Endothelial cell of umbilical vein (primary cell): ENCODE data around the gene AZU1. TPM values are rescaled to one million over a fixed set of nuclear protein-coding genes. Genes with fewer than 3 reads are reported as not detected.

Source experiments
- BruUV-seq: library from RNA; stranded (reverse); fragments of 400-500 nt; replicated peaks from 2 replicates; lab custom pipeline; 2021; lab: Mats Ljungman, UMichigan
- CTCF ChIA-PET: fragments of 300-600, 350-600 bp; sonication (Branson Sonifier 250); formaldehyde crosslinking; loops from one replicate; lab custom pipeline; 2021; ENCODE audit warnings: antibody characterized with exemption, inconsistent platforms; lab: Charles Lee
- POLR2A ChIA-PET: fragments of 300-600, 350-600 bp; sonication (Branson Sonifier 250); formaldehyde crosslinking; loops from one replicate; lab custom pipeline; 2021; ENCODE audit warnings: antibody characterized with exemption, inconsistent platforms; lab: Charles Lee
- DNase-seq: peaks from one replicate; pipeline ENCODE4 v3.0.0-alpha.2; 2011; ENCODE audit warnings: low read depth, low spot score
- FAIRE-seq: peaks from 2 replicates; lab custom pipeline; 2011; peaks lifted over from hg19 to GRCh38; lab: Jason Lieb, UNC
- H2AFZ ChIP-seq: 2 replicates; pipeline ENCODE4 v1.6.0; 2012; ENCODE audit warnings: low read depth, low read length, control low read depth, inconsistent platforms
- H3K27ac ChIP-seq: 2 replicates; pipeline ENCODE4 v1.5.1; 2011; ENCODE audit warnings: low read depth, mild to moderate bottlenecking, control low read depth, low read length, moderate library complexity; ENCODE audit not compliant: insufficient read depth
- H3K27me3 ChIP-seq, 2 experiments: 2 replicates each; pipeline versions ENCODE4 v1.6.0 to v1.6.1; 2011; ENCODE audit warnings: low read length in 2 of 2, mixed read lengths in 1 of 2; ENCODE audit not compliant: control insufficient read depth in 2 of 2, insufficient read depth in 2 of 2
- H3K36me3 ChIP-seq, 2 experiments: 2 replicates in 1 of 2; 3 replicates in 1 of 2; pipeline ENCODE4 v1.5.1; 2011; ENCODE audit warnings: low read length in 2 of 2, mild to moderate bottlenecking in 1 of 2, moderate library complexity in 1 of 2; ENCODE audit not compliant: control insufficient read depth in 2 of 2, insufficient read depth in 2 of 2; ENCODE audit errors: extremely low read depth in 1 of 2
- H3K4me1 ChIP-seq: 3 replicates; pipeline ENCODE4 v1.5.1; 2011; ENCODE audit warnings: mild to moderate bottlenecking, low read length; ENCODE audit not compliant: control insufficient read depth, insufficient read depth; ENCODE audit errors: extremely low read depth
- H3K4me2 ChIP-seq: 2 replicates; pipeline ENCODE4 v1.6.1; 2011; ENCODE audit warnings: low read length, control low read depth, mixed read lengths; ENCODE audit not compliant: insufficient read depth
- H3K4me3 ChIP-seq, 3 experiments: fragments of 200-600 bp in 1 of 3; sonication (generic), shearing (Covaris generic) in 1 of 3; replicated peaks in 1 of 3; 2 replicates each; pipeline ENCODE4 v1.5.1; 2011 to 2016; ENCODE audit warnings: control low read depth in 3 of 3, low read length in 3 of 3, mild to moderate bottlenecking in 2 of 3, inconsistent platforms in 1 of 3, low read depth in 1 of 3, moderate library complexity in 1 of 3; ENCODE audit not compliant: insufficient read depth in 1 of 3
- H3K79me2 ChIP-seq: 2 replicates; pipeline ENCODE4 v1.6.0; 2012; ENCODE audit warnings: low read length, inconsistent platforms; ENCODE audit not compliant: control insufficient read depth, insufficient read depth
- H3K9ac ChIP-seq: replicated peaks from 2 replicates; pipeline ENCODE3; 2011; ENCODE audit warnings: low read length, control low read depth; ENCODE audit not compliant: insufficient read depth; ENCODE audit errors: extremely low read depth
- H3K9me1 ChIP-seq: replicated peaks from 3 replicates; pipeline ENCODE4 v1.6.0; 2011; ENCODE audit warnings: mild to moderate bottlenecking, low read length; ENCODE audit not compliant: control insufficient read depth, insufficient read depth; ENCODE audit errors: extremely low read depth
- H3K9me3 ChIP-seq: replicated peaks from 2 replicates; pipeline ENCODE4 v1.5.1; 2012; ENCODE audit warnings: low read length, inconsistent platforms; ENCODE audit not compliant: control insufficient read depth, insufficient read depth
- H4K20me1 ChIP-seq: replicated peaks from 2 replicates; pipeline ENCODE3; 2011; ENCODE audit warnings: mild to moderate bottlenecking, low read length; ENCODE audit not compliant: control insufficient read depth, insufficient read depth; ENCODE audit errors: extremely low read depth
- CTCF ChIP-seq, 2 donors: IDR thresholded peaks; 1 replicate in 1 of 2; 2 replicates in 1 of 2; pipeline ENCODE4 v1.5.1; 2011; ENCODE audit warnings: low read length in 2 of 2, mild to moderate bottlenecking in 2 of 2, moderate library complexity in 2 of 2, control low read depth in 1 of 2, inconsistent platforms in 1 of 2, low read depth in 1 of 2; ENCODE audit not compliant: insufficient read depth in 1 of 2; ENCODE audit errors: extremely low read depth in 1 of 2
- EZH2 ChIP-seq: IDR thresholded peaks from 2 replicates; pipeline ENCODE4 v1.6.1; 2012; ENCODE audit warnings: borderline replicate concordance, low read depth, mild to moderate bottlenecking, moderate library complexity, low read length, inconsistent platforms; ENCODE audit not compliant: severe bottlenecking
- FOS ChIP-seq: IDR thresholded peaks from 2 replicates; pipeline ENCODE4 v1.6.1; 2011; ENCODE audit warnings: mild to moderate bottlenecking, low read length, moderate library complexity, borderline replicate concordance; ENCODE audit not compliant: insufficient read depth
- JUN ChIP-seq: IDR thresholded peaks from 2 replicates; pipeline ENCODE4 v1.6.1; 2011; ENCODE audit warnings: borderline replicate concordance, low read depth; ENCODE audit not compliant: insufficient read length, insufficient read depth
- MAX ChIP-seq: IDR thresholded peaks from 2 replicates; pipeline ENCODE4 v1.6.1; 2011; ENCODE audit not compliant: insufficient read depth, insufficient read length
- MYC ChIP-seq: IDR thresholded peaks from one replicate; pipeline ENCODE4 v1.6.1; 2011; ENCODE audit warnings: mild to moderate bottlenecking, low read depth, low read length
- POLR2A ChIP-seq: IDR thresholded peaks from 2 replicates; pipeline ENCODE4 v1.6.1; 2012; ENCODE audit warnings: low read depth, mild to moderate bottlenecking, control low read depth, low read length
- dilution Hi-C: fragments of 300-500 bp; cut with MboI; formaldehyde crosslinking; loops from one replicate; pipeline ENCODE4 v1.15.0; 2019; ENCODE audit warnings: low sequenced_read_pairs; ENCODE audit not compliant: extremely low pct_ligation_motif_present
- intact Hi-C: fragments of 100-400 bp; cut with micrococcal nuclease; formaldehyde crosslinking; loops from one replicate; pipeline ENCODE4 v1.10.0; 2022
- polyA plus RNA-seq, 4 experiments: library from polyadenylated mRNA; depleted of rRNA in 3 of 4; stranded (reverse) in 3 of 4; unstranded in 1 of 4; fragments of >200 nt; gene quantifications; 2 replicates each; pipeline versions ENCODE4 v1.2.1 to v1.2.3, GENCODE V29; 2011 to 2012; ENCODE audit warnings: missing spikeins in 1 of 4
- total RNA-seq: library from RNA; stranded (reverse); gene quantifications from 2 replicates; pipeline ENCODE4 v1.2.3, GENCODE V29; 2021

The AZU1 gene
- total and polyA plus RNA-seq, 2 donors (not counting 3 experiments of a cell fraction or from before 2014, with no cell fraction given), result 0.12 TPM; not detected in 1

GRCh38 chr19:788686-788982 is 39.0 kb upstream of the AZU1 start:
- Histone ChIP-seq H3K27me3 (no peaks in the 10 kb centered on the region), H4K20me1 (no peaks in the 10 kb centered on the region), H3K4me3 (no peak overlapping the region), H2AFZ (no peak overlapping the region), H3K4me2 (no peak overlapping the region), H3K9me1 (no peaks in the 10 kb centered on the region), H3K79me2 (peaks cover 5% of the 10 kb centered on the region), H3K27ac (peak overlapping the region; percentile 80), H3K36me3 (no peaks in the 10 kb centered on the region), H3K9me3 (no peaks in the 10 kb centered on the region), H3K9ac (no peak overlapping the region), H3K4me1 (peaks cover 36% of the 10 kb centered on the region)
- TF ChIP-seq CTCF (IDR thresholded peaks at IDR 0.05; ENCODE audit: extremely low read depth in 1 of 2, insufficient read depth in 1 of 2, low read depth in 1 of 2, low read length in 2 of 2) (no peak), JUN (no peak), MYC (no peak), MAX (no peak), POLR2A (no peak), FOS (no peak), EZH2 (no peak)
- FAIRE-seq, result no peak
- ChIA-PET CTCF (interaction anchor here (1.1 kb wide), 1 partner anchor 13 kb away, joined by 3 read pairs; no protein-coding TSS in a partner anchor), POLR2A (no interaction called here)
- dilution Hi-C loops (no loop called here), intact Hi-C loops (loop anchor here (2.0 kb wide), 1 partner anchor 18 kb away; no protein-coding TSS in a partner anchor)
- BruUV-seq, result no TSS peak
- DNase-seq, result no peak
